ENCODE measurements around the gene C2CD3. TPM values are rescaled to one million over a fixed set of nuclear protein-coding genes. Genes with fewer than 3 reads are reported as not detected.

Gene C2CD3
- total RNA-seq, 1 donor, result 21.7 TPM

DNA sequence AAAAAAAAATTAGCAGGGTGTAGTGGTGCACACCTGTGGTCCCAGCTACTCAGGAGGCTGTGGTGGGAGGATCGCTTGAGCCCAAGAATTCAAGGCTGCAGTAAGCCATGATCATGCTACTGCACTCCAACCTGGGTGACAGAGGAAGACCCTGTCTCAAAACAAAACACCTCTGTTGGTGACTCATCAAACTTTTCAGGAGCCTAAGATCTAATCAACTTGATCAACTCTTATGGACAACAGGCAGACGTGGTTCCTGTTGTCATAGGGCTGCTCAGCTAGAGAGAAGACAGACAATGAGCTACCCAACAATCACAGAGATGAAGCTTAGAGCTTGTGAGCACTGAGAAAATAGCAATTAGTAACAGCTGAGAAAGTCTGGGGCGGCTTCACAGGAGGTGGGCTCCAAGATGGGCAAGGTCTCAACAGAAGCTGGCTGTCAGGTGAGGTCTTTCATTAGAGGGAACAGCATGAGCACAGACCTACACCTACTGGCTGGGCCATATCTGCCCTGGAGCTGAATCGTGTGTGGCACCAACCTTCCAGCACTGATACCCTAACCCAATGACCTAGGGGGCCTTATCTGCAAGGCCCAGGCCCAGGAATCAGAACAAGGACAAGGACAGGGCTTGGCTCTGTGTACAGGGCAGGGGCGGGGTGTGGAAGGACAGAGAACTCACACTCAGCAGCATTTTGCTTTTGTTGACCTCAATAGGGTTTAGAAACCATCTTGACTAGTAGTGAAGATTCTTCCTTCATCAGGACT, 154.7 kb downstream of the C2CD3 start:
- no peak for DNase-seq (ENCODE audit: low read depth)
- no peak for TF ChIP-seq CTCF (IDR thresholded peaks at IDR 0.05; ENCODE audit: insufficient read depth, low read length)
- no peak overlapping the region for H3K4me3 ChIP-seq (ENCODE audit: low read depth, low read length)

DNA sequence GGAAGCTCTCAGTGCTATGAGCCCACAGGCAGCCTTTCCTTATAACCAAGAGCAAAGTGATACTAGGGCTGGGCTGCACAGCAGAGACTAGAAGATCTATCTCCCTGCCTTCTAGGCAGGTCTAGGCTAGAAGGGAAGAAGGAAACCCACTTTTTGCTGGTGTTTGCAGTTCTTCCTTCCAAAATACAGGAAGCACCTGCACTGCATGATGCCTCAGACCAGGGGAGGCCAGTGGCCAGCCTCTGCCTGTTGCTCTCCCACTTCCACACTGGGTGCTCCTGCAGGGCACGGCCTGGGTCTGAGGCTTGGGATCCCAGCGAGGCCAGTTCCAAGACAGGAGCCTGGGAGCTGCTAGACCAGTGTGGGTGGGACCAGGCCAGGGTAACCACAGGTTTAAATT, 155.9 kb downstream of the C2CD3 start:
- H3K4me3 ChIP-seq (ENCODE audit: low read depth, low read length), result no peak overlapping the region
- DNase-seq (ENCODE audit: low read depth), result no peak
- TF ChIP-seq CTCF (IDR thresholded peaks at IDR 0.05; ENCODE audit: insufficient read depth, low read length), result no peak

DNA sequence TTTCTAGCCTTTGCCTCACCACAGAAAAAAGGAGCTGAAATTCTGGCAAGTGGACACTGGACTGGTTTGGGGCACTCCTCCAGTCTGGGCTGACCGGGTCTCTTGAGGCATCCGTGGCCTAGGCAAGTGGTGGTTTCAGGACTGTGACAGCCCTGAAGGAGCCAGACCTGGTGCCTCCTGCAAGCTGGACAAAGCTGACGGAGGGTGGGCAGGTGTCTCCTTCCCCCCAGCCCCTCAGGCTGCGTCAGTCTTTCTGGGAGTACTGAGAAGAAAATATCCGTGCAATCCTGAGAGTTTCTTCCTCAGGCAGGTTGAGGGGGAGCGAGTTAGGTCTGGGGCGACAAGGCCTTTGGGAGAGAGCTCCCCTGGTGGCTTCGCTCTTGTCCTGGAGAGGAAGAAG, 157.7 kb downstream of the C2CD3 start:
- no peak overlapping the region for H3K4me3 ChIP-seq (ENCODE audit: low read depth, low read length)
- TF ChIP-seq CTCF (IDR thresholded peaks at IDR 0.05; ENCODE audit: insufficient read depth, low read length), result no peak
- DNase-seq (ENCODE audit: low read depth), result no peak

DNA sequence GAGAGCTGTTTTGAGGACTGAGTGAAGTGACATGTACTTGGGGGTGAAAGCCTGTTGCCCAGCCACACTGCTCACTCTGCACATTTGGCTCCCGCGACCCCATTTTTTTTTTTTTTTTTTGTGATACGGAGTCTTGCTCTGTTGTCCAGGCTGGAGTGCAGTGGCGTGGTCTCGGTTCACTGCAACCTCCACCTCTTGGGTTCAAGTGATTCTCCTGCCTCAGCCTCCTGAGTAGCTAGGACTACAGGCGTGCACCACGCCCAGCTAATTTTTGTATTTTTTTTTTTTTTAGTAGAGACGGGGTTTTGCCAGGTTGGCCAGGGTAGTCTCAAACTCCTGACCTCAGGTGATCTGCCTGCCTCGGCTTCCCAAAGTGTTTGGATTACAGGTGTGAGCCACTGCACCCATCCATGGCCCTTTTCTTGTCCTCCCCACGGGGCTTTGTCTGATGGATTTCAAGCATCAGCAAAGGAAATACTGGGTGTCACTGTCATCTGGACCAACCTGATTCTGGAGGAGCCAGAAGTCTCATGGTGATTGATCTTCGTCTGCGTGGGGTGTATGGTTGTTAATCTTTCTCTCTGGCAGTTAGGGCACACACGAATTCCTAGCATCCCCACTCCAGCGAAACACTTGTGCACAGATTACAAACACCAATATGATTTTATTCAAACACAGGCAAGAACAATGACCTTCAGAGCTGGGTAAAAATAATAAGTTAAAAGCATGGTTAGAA, 158.6 kb downstream of the C2CD3 start:
- DNase-seq (ENCODE audit: low read depth), result no peak
- TF ChIP-seq CTCF (IDR thresholded peaks at IDR 0.05; ENCODE audit: insufficient read depth, low read length), result no peak

GRCh38 chr11:74011360-74012073, 159.3 kb downstream of the C2CD3 start:
- H3K4me3 ChIP-seq (ENCODE audit: low read depth, low read length), result no peak overlapping the region
- peak; percentile 29 for DNase-seq (ENCODE audit: low read depth)
- no peak for TF ChIP-seq CTCF (IDR thresholded peaks at IDR 0.05; ENCODE audit: insufficient read depth, low read length)

More for the DNA sequence above, 158.6 kb downstream of the C2CD3 start:
- H3K4me3 ChIP-seq (ENCODE audit: low read depth, low read length), result no peak overlapping the region

DNA sequence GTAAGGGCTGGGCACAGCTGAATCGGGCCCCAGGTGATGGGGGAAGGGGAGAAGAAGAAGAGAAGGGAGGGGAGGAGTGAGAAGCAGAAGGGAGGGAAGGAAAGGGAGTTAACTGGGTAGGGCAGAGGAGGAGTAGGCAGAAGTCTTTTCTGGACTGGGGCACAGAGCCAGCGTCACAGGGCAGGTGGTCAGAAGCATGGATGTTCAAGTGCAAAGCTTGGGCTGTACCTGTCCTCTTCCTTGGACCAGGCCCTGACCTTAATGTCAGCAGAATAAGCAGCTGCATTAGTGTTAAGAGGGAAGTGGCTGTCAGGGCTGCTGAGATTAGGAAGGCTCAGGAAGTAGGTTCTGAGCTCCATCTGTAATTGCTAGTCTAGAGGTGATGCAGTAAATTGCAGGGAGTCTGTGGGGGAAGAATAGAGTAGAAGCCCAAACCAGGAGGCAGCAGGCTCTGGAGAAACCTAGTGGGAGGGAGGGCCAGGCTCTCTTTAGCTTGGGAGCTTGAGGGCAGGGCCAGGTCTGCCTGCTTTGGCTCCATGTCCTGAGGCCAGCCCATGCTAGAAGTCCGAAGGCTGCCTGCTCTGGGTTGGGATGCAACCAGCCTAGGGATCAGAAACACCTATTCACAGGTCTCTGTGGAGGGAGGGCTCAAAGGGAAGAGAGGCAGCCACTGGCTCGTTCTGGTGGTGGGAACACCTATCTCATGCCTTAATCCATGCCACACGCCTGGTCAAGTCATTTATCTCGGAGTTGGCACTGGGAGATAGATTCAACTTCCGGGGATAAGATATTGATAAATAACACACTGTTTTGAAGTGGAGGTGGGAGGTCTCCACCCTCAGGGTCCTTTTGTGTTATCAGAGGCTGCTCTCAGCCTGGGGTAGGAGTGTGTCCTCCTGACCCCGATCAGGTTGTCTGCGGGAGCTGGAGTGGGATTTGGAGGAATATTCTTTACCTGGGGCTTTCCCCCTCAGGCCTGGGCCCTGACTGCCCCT, 160.2 kb downstream of the C2CD3 start:
- H3K4me3 ChIP-seq (ENCODE audit: low read depth, low read length), result no peak overlapping the region
- TF ChIP-seq CTCF (IDR thresholded peaks at IDR 0.05; ENCODE audit: insufficient read depth, low read length), result no peak
- DNase-seq (ENCODE audit: low read depth), result no peak

Measured in fibroblast of the aortic adventitia (primary cell).